Measurements from ENCODE around the gene BRSK1.

Gene BRSK1

DNA sequence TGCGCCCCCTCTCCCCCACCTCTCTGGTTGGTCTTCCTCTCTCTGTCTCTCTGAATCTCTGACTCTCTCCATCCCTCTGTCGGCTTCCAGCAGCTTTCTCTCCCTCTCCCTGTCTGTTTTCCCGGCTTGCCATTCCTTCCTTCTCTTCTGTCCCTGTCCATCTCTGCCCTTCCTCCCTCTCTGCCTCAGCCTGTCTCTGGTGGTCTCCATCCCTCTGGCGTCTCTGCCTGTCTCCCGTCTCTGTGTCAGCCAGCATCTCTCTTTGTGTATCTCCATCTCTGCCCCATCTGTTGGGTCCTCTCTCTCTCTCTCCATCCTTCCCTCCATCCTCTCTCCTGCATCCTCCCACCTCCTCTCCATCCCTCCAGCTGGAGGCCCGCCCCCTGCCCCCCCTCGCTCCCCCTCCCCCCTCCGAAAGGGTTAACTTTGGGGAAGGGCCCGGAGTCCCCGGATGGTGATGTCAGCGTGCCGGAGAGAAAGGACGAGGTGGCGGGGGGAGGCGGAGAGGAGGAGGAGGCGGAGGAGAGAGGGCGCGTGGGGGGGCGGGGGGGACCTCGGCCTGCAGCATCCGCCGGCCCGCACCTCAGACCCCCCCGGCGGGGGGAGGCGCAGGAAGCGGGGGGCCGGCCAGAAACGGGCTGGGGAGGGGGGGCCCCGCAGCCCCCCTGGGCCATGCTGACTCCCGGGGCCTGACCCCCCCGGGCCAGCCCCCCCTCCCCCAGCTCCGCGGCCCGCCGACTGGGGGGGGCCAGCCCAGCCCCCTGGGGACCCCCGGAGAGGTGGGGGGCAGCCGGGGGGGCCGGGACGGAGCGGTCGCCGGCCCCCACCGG is at the start of gene BRSK1:
Gene BRSK1, plus strand, starts transcription at position 450 of the 830 bp plus-strand sequence. CDS start 446 bp downstream, outside the sequence.
- in situ Hi-C loops (cut with MboI; ENCODE audit: low sequenced_read_pairs): no loop called here

DNA sequence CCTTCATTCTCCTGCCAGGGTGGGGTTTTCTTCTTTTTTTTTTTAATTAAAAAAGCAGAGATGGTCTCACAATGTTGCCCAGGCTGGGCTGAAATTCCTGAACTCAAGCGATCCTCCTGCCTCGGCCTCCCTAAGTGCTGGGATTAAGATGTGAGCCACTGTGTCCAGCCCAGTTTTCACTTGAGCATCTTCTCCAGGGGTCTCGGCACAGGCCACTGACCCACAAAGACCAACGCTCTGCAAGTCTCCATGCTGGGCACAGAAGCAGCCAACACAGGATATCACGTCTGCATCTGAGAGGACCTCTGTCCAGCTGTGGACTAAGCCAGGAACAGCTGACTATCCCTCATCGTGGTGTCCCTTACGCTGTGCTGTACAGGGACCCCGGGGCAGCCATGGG is 45.8 kb upstream of the BRSK1 start:
- in situ Hi-C loops (cut with MboI; ENCODE audit: low sequenced_read_pairs): no loop called here

DNA sequence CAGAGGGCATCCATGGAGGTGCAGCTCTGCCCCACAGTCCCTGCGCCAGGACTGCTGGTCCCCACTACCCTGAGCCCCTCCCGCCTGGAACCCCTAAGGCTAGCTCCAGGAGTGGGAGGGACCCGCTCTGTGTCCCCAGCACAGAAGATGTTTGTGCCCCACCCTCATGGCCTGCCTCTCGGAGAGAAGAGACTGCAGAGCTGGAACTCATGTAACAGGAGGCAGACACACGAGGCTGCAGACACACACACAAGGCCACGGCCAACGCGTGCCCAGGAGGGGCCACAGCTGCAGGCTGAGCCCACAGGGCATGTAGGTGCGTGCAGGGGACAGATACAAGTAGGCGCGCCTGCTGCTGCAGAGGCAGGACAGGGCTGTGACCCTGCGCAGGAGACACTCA is 44.8 kb upstream of the BRSK1 start:
- in situ Hi-C loops (cut with MboI; ENCODE audit: low sequenced_read_pairs): no loop called here

DNA sequence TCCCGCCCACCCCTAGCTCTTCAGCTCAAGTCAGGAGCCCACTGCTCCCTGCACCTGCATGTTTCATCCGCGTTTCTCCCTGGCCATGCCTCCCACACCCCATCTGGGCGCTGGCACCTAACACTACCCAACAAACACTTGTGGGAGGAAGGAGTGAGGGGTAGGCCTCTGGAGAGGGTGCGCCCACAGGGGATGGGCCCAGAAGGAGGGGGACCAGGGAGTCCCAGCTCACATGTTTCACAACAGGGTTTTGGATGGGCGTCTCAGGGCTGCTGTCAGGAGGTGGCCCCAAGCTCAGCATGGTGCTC is 43.1 kb upstream of the BRSK1 start:
- in situ Hi-C loops (cut with MboI; ENCODE audit: low sequenced_read_pairs): no loop called here

DNA sequence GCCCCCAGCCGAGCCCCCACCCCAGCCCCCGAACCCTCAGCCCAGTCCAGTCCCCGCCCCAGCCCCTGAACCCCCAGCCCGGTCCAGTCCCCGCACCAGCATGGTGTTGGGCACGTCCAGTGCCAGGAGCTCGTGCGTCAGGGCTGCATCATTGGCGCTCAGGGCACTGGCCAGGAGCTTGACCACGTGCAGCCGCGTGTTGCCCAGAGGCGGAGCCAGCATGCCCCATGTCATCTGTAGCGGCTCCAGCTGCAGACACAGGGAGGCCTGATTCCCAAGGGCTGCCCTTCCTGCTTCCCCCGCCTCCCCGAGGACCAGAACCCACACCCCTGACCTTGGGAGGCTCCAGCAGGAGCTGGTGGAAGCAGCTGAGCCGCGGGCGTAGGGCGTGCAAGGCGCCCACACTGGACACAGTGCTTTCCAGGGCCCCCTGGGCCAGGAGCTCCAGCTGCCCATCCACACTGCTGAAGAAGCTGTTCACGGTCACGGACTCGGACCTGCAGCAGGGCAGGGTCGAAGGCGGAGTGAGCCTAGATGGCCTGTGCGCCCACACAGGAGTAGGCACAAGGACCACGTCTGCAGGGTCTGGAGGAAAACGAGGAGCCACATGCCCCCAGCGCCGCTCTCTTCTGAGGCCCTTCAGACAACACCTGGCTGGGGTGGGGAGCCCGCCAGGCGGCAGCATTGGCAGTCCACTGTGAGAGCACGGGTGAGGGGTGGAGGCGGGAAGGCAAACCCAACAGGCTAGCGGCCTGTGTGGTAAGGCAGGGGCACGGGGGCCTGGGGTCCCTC is 42.5 kb upstream of the BRSK1 start:
- in situ Hi-C loops (cut with MboI; ENCODE audit: low sequenced_read_pairs): no loop called here

DNA sequence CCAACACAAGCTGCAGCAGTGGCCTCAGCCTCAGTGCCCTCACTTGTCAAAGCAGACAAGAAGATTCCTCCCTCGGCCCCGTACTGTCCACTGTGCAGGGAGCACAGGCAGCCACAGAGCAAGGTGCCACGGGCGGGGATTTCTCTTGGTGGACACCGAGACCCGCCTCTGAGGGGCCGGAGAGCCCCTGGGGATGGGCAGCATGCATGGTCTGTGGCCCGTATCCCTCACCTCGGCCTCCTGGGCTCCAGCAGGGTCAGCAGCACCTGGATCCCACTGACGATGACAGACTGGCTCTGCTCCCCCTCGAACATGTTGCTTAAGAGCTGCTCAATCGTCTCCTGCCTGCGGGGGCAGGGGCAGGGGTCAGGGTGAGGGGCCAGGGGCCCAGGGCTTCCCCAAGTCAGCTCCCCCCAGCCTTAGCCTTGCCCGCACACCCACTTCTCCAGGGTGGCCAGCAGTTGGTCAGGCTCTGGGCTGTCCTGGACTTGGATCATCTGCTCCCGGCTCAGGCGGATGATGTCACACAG is 41.8 kb upstream of the BRSK1 start:
- in situ Hi-C loops (cut with MboI; ENCODE audit: low sequenced_read_pairs): no loop called here

DNA sequence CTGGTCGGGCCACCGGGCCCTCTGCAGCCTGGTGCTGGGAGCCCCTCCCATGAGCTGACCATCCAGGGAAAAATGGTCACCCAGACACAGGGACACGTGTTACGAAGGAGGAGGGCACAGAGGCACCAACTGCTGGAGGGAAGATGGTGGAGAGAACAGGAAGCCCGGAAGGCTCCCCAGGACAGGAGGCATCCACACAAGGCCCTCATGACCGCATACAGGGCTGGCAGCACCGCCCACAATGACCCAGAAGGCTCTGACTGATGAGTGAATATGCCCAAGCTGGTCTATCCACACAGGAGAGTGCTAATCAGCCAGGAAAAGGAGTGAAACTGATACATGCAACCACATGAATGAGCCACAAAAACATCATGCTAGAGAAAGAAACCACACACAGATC is 41.3 kb upstream of the BRSK1 start:
- in situ Hi-C loops (cut with MboI; ENCODE audit: low sequenced_read_pairs): no loop called here

DNA sequence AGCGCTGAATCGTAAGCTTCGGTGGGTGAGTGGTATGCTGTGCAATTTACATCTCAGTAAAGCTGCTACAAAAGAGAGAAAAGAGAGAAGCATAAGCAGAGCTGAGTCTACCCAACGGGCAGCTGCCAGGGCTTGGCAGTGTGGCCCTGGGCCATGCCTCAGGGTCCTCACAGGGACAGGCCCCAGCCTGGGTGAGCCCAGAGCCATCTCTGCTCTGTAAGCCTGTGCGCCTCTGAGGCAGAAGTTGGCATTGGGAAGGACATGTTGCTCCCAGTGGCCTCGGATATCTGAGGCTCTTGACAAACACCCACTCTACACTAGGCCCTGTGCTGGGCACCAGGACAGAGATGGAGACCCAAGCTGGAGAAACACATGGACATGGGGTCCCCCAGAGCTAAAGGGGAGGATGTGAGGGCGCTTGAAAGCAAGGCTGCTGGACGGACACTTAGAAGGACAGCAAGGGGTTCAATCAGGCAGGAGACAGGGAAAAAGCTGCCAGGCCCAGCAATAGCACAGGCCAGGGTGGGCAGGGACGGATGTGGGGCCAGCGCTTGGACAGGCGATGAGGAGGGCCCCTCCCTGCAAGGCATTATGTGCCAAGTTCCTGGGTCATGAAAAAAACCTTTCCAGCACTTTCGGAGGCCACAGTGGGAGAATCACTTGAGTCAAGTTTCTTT is 39.7 kb upstream of the BRSK1 start:
- in situ Hi-C loops (cut with MboI; ENCODE audit: low sequenced_read_pairs): no loop called here

DNA sequence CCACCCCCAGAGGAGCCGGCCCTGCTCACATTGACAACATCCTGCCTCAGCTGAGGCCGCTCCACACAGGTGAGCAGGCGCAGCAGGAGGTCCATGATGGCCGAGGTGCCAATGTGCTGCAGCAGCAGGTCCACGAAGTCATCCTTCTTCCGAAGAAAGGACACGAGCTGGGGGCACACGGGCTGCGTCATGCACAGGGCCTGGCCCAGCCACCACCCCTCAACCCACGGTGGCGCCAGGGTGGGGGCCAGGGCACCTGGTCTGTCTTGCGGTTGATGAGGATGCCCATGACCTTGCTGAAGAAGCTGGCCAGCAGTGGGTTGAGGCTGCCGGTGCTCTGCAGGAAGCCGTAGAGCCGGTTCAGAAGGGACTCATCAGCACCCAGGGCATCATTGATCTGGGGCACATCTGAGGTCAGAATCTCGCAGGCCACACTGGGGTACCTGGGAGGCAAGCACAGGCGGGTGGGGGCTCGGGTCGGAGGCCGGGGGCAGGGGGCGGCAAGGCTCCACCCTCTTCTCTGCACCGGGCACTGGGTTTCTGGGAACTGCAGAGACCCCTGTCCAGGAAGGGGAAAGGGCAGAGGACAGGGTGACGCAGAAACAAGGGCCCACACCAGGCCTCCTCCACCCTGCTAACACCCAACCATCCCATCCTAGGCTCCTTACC is 38.4 kb upstream of the BRSK1 start:
- in situ Hi-C loops (cut with MboI; ENCODE audit: low sequenced_read_pairs): no loop called here

DNA sequence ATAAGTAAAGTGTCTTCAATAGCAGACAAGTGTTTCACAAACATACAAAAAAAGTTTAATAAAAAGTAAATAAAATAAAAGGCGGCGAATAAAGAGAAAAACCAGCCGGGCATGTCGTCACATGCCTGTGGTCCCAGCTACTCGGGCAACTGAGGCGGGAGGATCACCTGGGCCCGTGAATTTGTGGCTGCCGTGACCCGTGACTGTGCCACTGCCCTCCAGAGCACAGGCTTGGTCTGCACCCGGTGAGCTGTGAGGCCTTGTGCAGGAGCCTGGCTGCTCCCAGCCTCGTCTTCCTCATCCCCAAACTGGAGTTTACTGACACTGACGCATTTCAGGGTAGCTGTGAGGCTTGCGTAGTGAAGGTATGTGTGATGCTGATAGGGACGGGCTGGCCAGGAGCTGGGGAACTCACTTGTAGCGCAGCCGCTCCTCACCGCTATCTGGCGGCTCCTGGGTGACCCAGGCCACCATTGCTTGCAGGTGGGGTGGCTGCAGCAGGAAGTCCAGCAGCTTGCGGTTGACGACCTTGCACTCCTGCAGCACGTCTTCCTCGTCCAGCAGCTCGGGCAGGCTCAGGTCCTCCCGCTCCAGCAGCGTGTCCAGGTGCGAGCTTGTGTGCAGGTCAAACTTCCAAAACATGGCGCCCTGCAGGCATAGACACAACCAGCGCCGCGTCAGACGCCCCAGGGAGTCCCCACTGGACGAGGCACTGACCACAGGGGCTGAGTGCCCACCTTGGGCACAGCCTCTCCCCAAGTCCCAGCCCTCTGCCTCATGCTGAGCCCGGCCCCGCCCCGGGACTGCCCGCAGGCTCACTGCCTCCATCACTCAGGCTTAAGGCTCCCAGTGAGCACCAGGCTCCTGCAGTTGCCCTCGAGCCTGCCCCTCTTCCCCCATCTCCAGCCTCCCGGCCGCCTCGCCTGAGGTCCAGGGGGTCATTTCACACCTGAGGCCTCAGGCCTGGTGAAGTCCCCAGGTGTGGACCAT is 37.0 kb upstream of the BRSK1 start:
- in situ Hi-C loops (cut with MboI; ENCODE audit: low sequenced_read_pairs): no loop called here

DNA sequence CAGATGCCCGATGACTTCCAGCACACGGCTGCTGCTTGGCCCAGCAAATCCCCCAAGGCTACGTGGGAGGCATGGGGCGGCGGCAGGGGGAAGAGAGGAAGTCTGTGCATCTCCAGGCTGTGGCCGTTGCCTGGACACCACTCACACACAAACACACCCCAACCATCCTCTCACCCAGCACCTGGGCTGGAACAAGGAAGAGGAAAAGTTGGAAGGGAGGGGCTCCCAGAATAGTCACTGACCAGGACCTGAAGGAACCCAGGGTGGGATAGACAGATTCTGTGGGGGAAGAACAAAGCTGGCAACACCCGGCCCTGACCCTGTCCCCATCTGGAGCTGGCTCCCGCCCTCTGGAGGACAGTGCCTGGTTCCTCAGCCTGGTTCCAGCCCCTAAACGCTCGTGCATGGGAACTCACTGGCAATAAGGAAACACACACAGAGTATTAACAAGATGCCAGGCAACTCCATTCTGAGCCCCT is 36.1 kb upstream of the BRSK1 start:
- in situ Hi-C loops (cut with MboI; ENCODE audit: low sequenced_read_pairs): no loop called here

DNA sequence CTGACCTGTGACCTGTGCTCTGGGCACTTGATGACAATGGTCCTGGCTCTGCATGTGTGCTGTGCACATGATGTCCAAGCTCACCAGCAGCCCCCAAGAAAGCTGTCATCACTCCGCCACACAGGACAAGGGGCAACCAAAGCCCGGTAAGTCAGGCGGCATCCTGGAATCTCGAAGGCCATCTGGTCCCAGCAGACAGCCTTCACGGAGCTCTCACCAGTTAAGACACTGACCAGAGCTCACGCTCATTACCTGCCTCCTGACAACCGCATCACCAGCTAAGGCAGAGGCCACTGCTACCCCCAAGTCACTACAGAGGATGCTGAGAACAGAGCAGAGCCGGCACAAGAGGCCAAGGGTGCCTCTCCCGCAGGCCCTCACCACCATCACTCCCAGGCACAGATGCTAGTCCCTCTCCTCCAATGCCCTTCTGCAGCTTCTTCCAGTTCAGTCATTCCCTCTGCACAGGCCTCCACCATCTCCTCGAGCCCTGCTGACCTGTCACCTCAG is 35.6 kb upstream of the BRSK1 start:
- in situ Hi-C loops (cut with MboI; ENCODE audit: low sequenced_read_pairs): no loop called here

DNA sequence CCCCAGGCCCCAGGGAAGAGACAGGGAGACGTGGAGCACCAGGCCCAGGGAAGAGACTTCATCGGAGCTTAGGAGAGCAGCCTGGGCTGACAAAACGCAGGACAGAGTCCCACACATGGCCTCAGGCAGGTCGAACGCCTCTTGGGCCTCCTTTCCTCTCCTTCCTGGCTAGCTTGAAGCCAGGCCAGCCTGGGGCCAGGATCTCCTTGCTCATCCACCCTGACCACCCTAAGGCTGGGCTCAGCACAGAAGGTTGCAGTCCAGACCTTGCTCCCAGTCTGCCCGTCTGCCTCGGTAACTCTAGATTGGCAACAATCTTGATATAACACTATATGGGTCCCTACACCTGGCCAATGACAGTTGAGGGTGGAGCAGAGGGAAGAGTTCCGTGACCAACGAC is 35.1 kb upstream of the BRSK1 start:
- in situ Hi-C loops (cut with MboI; ENCODE audit: low sequenced_read_pairs): no loop called here

DNA sequence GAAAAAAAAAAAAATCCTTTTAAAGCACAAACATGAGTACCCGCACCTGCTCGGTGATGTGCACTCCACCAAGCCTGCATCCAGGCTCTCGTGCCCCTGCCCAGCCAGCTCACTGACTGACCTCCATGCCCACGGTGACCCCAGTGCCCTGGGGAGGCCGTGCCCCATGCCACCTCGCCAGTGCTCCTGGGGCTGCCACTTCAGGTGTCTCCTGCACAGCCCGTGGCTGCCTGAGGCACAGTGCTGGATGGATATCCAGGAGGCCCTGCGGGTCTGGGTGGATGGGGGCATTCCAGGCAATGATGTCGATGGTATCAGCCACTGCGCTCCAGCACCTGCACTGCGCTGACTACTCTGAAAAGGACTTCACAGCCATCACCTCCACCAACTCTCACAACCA is 34.0 kb upstream of the BRSK1 start:
- in situ Hi-C loops (cut with MboI; ENCODE audit: low sequenced_read_pairs): no loop called here

DNA sequence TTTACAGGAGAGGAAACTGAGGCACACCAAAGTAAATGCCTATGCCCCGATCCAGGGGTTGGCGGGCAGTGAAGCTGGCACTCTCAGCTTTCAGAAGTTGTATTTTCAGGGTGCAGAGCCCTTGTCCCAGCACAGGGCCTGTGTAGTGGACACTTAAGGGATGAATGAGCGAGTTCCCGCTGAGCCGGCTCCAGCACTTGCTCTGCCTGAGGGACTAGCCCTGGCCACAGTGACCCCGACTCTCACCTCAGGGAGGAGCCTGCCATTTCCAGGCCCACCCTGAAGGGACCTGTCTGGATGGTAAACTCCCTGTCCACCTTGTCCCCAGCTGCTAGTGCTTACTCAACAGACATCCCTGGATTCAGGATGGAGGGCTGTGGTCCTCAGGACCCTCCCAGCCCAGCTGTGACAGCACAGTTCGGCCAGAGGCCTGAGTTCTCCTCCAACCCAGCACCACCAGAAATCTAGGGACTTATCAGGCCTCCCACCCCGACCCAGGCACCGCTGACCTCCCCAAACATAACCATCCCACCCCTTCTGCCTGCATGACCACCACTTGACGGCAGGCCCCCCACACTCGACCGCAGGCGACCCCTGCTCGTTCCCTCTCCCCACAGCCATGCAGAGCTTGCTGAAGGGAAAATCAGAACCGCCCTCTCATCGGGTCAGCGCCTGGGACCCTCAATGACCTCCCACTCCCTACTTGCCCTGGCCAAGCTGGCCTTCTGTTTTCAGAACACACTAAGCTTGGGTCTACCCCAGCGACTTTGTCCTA is 33.3 kb upstream of the BRSK1 start:
- in situ Hi-C loops (cut with MboI; ENCODE audit: low sequenced_read_pairs): no loop called here

DNA sequence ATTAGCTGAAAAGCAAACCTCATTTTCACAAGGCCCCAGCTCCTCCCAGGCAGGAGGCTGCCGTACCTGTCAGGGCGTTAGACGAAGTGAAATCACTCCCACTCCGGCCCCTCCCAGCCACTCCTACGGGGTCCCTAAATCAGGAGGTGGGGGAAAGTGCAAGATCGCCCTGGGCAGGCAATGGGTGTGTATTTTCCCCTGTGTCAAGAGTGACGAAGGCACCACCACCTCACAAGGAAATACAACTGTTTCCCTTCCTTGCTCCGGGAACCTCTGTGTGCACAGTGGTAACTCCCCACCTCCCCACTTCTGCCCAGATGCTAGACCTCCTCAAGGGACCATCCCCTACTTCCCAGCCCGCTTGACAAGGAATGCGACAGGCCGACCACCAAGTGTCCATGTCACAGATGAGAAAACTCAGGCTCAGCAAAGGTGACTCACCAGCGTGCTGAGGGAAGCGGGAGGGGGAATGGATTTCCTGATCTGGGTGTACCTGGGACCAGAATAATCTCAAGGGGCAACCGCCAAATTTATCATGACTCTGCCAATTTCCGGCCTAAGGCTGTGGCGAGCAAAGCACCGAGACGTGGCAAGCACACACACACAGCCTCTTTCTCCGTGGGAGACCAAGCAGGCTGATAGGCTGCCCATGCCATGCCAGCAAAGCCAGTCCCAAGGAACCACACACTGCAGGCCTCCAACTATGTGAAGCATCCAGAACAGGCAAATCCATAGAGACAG is 32.3 kb upstream of the BRSK1 start:
- in situ Hi-C loops (cut with MboI; ENCODE audit: low sequenced_read_pairs): no loop called here

DNA sequence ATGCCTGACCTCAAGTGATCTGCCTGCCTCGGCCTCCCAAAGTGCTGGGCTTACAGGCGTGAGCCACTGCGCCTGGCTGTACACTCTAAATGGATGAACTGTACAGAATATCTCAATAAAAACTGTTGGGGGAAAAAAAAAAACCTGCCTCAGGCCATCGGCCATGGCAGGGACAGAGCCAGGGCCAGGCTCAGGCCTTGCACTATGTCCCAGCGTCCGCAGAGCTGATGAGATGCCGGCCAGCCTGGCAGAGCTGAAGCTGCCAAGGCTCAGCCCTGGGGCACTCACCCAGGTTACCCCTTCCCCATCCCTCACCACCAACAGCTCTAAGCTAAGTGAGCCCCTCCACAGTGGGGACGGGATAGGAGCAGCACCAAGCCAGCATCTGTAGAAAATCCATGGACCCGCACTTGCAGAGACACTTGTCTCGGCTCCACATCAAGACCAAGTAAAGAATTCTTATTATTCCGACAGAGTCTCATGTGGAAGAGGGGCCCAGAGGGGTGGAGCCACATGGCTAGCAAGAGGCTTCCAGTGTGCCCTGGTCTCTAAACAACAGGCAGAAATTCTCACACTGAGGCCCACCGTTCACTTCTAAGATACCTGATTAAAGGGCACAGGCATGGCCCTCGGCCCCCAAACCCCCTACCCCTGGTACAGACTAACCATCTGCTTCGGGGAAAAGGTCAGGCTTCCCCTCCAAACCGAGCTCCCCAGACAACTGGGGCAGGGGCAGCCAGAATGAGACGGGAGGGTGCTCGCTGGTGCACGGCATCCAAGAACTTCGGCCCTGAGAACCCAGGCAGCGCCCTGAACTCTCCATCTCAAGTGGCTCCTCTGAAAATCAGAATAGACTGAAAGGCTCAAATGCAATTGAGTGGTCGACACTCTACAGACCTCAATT is 30.8 kb upstream of the BRSK1 start:
- in situ Hi-C loops (cut with MboI; ENCODE audit: low sequenced_read_pairs): no loop called here

Measured in HL-60/S4 treated with retinoic acid at 250 ng/mL for 4 days and 3 days (cell line).